T-helper 2 cell treated with Interferon-gamma antibody and Interleukin-4, amounts not matched to agents 100 ng/mL and 5 ng/mL, for 36 hours (primary cell): Measurements from ENCODE around the gene GIT2. TPM values are rescaled to one million over a fixed set of nuclear protein-coding genes. Genes with fewer than 3 reads are reported as not detected.
"Not testable (repeated sequence)": the region's sequence is repeated elsewhere in the genome, so short reads cannot be mapped to it uniquely, and the experiment has no call there.

ENCODE experiments used
- intact Hi-C: fragments of 100-400 bp; cut with micrococcal nuclease; formaldehyde crosslinking; loops from one replicate; pipeline ENCODE4 v1.15.1; 2023
- total RNA-seq: library from RNA; stranded (reverse); gene quantifications from 2 replicates; pipeline ENCODE4 v1.2.3, GENCODE V29; 2022

Gene GIT2
- total RNA-seq, 1 donor from 2014 or later = 106 TPM

- intact Hi-C loops = no loop called here
Measured at GRCh38 chr12:109925185-109925840, 70.9 kb downstream of the GIT2 start.

- intact Hi-C loops = no loop called here
Measured at GRCh38 chr12:109923481-109924245, 72.5 kb downstream of the GIT2 start.

- intact Hi-C loops = no loop called here
Measured at GRCh38 chr12:109923038-109923437, 73.1 kb downstream of the GIT2 start.

GRCh38 chr12:109921982-109922381, 74.2 kb downstream of the GIT2 start:
- intact Hi-C loops = no loop called here

- intact Hi-C loops = no loop called here
Measured at GRCh38 chr12:109920261-109920780, 75.8 kb downstream of the GIT2 start.

- intact Hi-C loops = no loop called here
Measured at GRCh38 chr12:109919456-109919855, 76.7 kb downstream of the GIT2 start.

GRCh38 chr12:109916045-109916444, 80.1 kb downstream of the GIT2 start:
- intact Hi-C loops = no loop called here

GRCh38 chr12:109915171-109916040, 80.8 kb downstream of the GIT2 start:
- intact Hi-C loops = no loop called here

- intact Hi-C loops = no loop called here
Measured at GRCh38 chr12:109914461-109914860, 81.7 kb downstream of the GIT2 start.

- intact Hi-C loops = no loop called here
Measured at GRCh38 chr12:109912855-109913321, 83.3 kb downstream of the GIT2 start.

GRCh38 chr12:109910969-109911348, 85.2 kb downstream of the GIT2 start:
- intact Hi-C loops = no loop called here

- intact Hi-C loops = no loop called here
Measured at GRCh38 chr12:109910254-109910968, 85.8 kb downstream of the GIT2 start.

- intact Hi-C loops = no loop called here
Measured at GRCh38 chr12:109905301-109905700, 90.9 kb downstream of the GIT2 start.

GRCh38 chr12:109902891-109903418, 93.2 kb downstream of the GIT2 start:
- intact Hi-C loops = no loop called here

GRCh38 chr12:109900752-109901580, 95.2 kb downstream of the GIT2 start:
- intact Hi-C loops = loop anchor here (1.0 kb wide), 4 partner anchors 13 to 530 kb away; partner anchors contain the start of genes GIT2 and GLTP

- intact Hi-C loops = loop anchor here (1.0 kb wide), 4 partner anchors 12 to 531 kb away; partner anchors contain the start of genes GIT2 and GLTP
Measured at GRCh38 chr12:109899783-109900751, 96.1 kb downstream of the GIT2 start, which contains the start of gene TCHP. Gene TCHP, plus strand, starts transcription at chr12:109900274. Its CDS starts 2,753 bp downstream, at chr12:109903027.

- intact Hi-C loops = not testable (repeated sequence)
Measured at GRCh38 chr12:109899345-109899744, 96.8 kb downstream of the GIT2 start.

- intact Hi-C loops = no loop called here
Measured at GRCh38 chr12:109897029-109897428, 99.1 kb downstream of the GIT2 start.
